ENCODE measurements around the gene FCMR.

DNA sequence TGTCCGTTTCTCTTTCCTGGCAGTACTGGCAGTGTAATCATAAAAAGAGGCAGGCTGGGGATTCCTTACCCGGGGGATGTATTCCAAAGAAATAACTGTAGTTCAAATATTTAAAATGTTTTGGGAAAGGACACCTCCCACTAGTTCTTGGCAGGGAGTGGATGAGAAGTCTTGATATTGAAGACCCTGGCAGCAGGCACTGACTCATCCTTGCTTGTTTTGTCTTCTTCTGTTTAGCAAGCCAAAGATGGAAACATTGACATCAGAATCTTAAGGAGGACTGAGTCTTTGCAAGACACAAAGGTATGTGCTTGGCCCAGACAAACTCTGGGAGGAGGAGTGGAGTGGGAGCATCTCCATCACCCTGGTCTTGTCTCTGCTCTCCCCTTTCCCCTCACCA, 55.7 kb downstream of the FCMR start:
- TF ChIP-seq GATA2 (IDR thresholded peaks at IDR 0.05; ENCODE audit: low read depth, low read length) = no peak
- TF ChIP-seq GATA3 (IDR thresholded peaks at IDR 0.05; ENCODE audit: low read depth, low read length) = no peak

Data from SH-SY5Y (cell line).